Stimulated activated naive B cell treated with anti-CD40 and anti-IgM and Interleukin-4, amounts not matched to agents 10 μg/mL and 1 μg/mL and 100 μg/mL, for 72 hours (primary cell): ENCODE results near the gene FAM24A.
A peak's percentile ranks its signal among the peaks of the same experiment; 100 is the strongest.
"Not testable (repeated sequence)": the region's sequence is repeated elsewhere in the genome, so short reads cannot be mapped to it uniquely, and the experiment has no call there.

Source experiments
- ATAC-seq, 2 donors: fragments of 150-1000 bp; cut with Tn5 transposase; replicated peaks; 2 replicates each; pipeline ENCODE4 v1.10.0; 2021; ENCODE audit warnings: moderate library complexity in 1 of 2
- DNase-seq: peaks from one replicate; pipeline ENCODE4 v3.0.0; 2021
- H3K27ac Mint-ChIP-seq: one replicate; pipeline ENCODE4 v1.8.0; 2022; ENCODE audit warnings: mild to moderate bottlenecking, mixed read lengths
- H3K27me3 Mint-ChIP-seq, 2 donors: one replicate each; pipeline ENCODE4 v1.8.0; 2022; ENCODE audit warnings: mixed read lengths in 2 of 2
- H3K36me3 Mint-ChIP-seq, 2 donors: one replicate each; pipeline ENCODE4 v1.8.0; 2022; ENCODE audit warnings: mixed read lengths in 2 of 2, mild to moderate bottlenecking in 1 of 2
- H3K4me1 Mint-ChIP-seq, 2 donors: one replicate each; pipeline ENCODE4 v1.8.0; 2022; ENCODE audit warnings: mixed read lengths in 2 of 2, mild to moderate bottlenecking in 1 of 2
- H3K4me3 Mint-ChIP-seq, 2 donors: one replicate each; pipeline ENCODE4 v1.8.0; 2022; ENCODE audit warnings: mild to moderate bottlenecking in 2 of 2, mixed read lengths in 2 of 2, moderate library complexity in 1 of 2
- H3K9me3 Mint-ChIP-seq, 2 donors: one replicate each; pipeline ENCODE4 v1.8.0; 2022; ENCODE audit warnings: mixed read lengths in 2 of 2, mild to moderate bottlenecking in 1 of 2

The FAM24A gene

GRCh38 chr10:122879339-122880273, 30.8 kb upstream of the FAM24A start, which contains the start of gene FAM24B:
Gene FAM24B, minus strand, starts transcription at chr10:122879581. Its CDS starts 29,066 bp downstream, at chr10:122850515.
- Mint-ChIP-seq H3K4me1 (peaks cover 32 to 52% of the 10 kb centered on the region in 2 donors), H3K9me3 (no peaks in the 10 kb centered on the region)

GRCh38 chr10:122882766-122883165, 27.6 kb upstream of the FAM24A start:
- Mint-ChIP-seq H3K4me1 (peaks cover 17 to 27% of the 10 kb centered on the region in 2 donors), H3K27me3 (no peaks in the 10 kb centered on the region), H3K27ac (no peak overlapping the region), H3K36me3 (peaks cover 4 to 7% of the 10 kb centered on the region in 2 donors), H3K9me3 (no peaks in the 10 kb centered on the region), H3K4me3 (no peak overlapping the region)
- DNase-seq, result no peak
- no peak for ATAC-seq

More at GRCh38 chr10:122879339-122880273, 30.8 kb upstream of the FAM24A start, which contains the start of gene FAM24B:
- peak within 1 kb of the TSS; percentile 95 for H3K27ac Mint-ChIP-seq
- peaks cover 21 to 29% of the 10 kb centered on the region in 2 donors for H3K36me3 Mint-ChIP-seq
- peak within 1 kb of the TSS; percentile 90 to 98 for H3K4me3 Mint-ChIP-seq
- H3K27me3 Mint-ChIP-seq, result no peaks in the 10 kb centered on the region
- ATAC-seq (peak; percentile 79 to 89), DNase-seq (peak; percentile 94)

GRCh38 chr10:122884166-122884565, 26.2 kb upstream of the FAM24A start:
- Mint-ChIP-seq H3K4me1 (peaks cover 9 to 14% of the 10 kb centered on the region in 2 donors), H3K4me3 (no peak overlapping the region), H3K27ac (no peak overlapping the region), H3K9me3 (no peaks in the 10 kb centered on the region), H3K36me3 (peaks cover 0 to 8% of the 10 kb centered on the region in 2 donors), H3K27me3 (no peaks in the 10 kb centered on the region)
- DNase-seq (no peak), ATAC-seq (no peak)

GRCh38 chr10:122894261-122894944, 16.0 kb upstream of the FAM24A start:
- no peak overlapping the region for H3K27ac Mint-ChIP-seq
- H3K4me3 Mint-ChIP-seq, result no peak overlapping the region
- peaks cover 2 to 6% of the 10 kb centered on the region in 2 donors for H3K4me1 Mint-ChIP-seq
- ATAC-seq (no peak), DNase-seq (no peak)
- no peaks in the 10 kb centered on the region for H3K36me3 Mint-ChIP-seq
- H3K9me3 Mint-ChIP-seq, result no peaks in the 10 kb centered on the region
- peaks cover 0 to 16% of the 10 kb centered on the region in 2 donors for H3K27me3 Mint-ChIP-seq

GRCh38 chr10:122903861-122904260, 6.5 kb upstream of the FAM24A start:
- H3K36me3 Mint-ChIP-seq, ATAC-seq: not testable (repeated sequence)
- H3K27me3 Mint-ChIP-seq, result peaks cover 48 to 53% of the 10 kb centered on the region in 2 donors

GRCh38 chr10:122911889-122912484, 1.6 kb downstream of the FAM24A start:
- H3K36me3 Mint-ChIP-seq, result no peaks in the 10 kb centered on the region
- DNase-seq (peak; percentile 4), ATAC-seq (peak; percentile 44 to 52)
- no peaks in the 10 kb centered on the region for H3K4me1 Mint-ChIP-seq
- H3K4me3 Mint-ChIP-seq, result no peak overlapping the region
- H3K27me3 Mint-ChIP-seq, result peaks cover 8 to 22% of the 10 kb centered on the region in 2 donors
- H3K27ac Mint-ChIP-seq, result no peak overlapping the region
- H3K9me3 Mint-ChIP-seq, result peaks cover 0 to 5% of the 10 kb centered on the region in 2 donors

More at GRCh38 chr10:122903861-122904260, 6.5 kb upstream of the FAM24A start:
- not testable (repeated sequence) for H3K4me3 Mint-ChIP-seq, H3K9me3 Mint-ChIP-seq, DNase-seq, H3K4me1 Mint-ChIP-seq, H3K27ac Mint-ChIP-seq

GRCh38 chr10:122915700-122916099, 5.3 kb downstream of the FAM24A start:
- Mint-ChIP-seq H3K9me3 (peaks cover 4 to 5% of the 10 kb centered on the region in 2 donors), H3K27me3 (peaks cover 0 to 9% of the 10 kb centered on the region in 2 donors)

GRCh38 chr10:122930140-122930539, 19.7 kb downstream of the FAM24A start:
- Mint-ChIP-seq H3K4me1 (no peaks in the 10 kb centered on the region), H3K4me3 (no peak overlapping the region), H3K27me3 (no peaks in the 10 kb centered on the region), H3K36me3 (peaks cover 7 to 14% of the 10 kb centered on the region in 2 donors), H3K9me3 (no peaks in the 10 kb centered on the region), H3K27ac (no peak overlapping the region)
- DNase-seq (no peak), ATAC-seq (no peak)

More at GRCh38 chr10:122915700-122916099, 5.3 kb downstream of the FAM24A start:
- Mint-ChIP-seq H3K4me3 (no peak overlapping the region), H3K27ac (no peak overlapping the region), H3K4me1 (no peaks in the 10 kb centered on the region), H3K36me3 (peaks cover 5 to 6% of the 10 kb centered on the region in 2 donors)
- ATAC-seq, result no peak
- DNase-seq, result no peak

GRCh38 chr10:122931088-122931906, 20.9 kb downstream of the FAM24A start:
- H3K27ac Mint-ChIP-seq, result no peak overlapping the region
- ATAC-seq (no peak), DNase-seq (no peak)
- H3K36me3 Mint-ChIP-seq, result peaks cover 10 to 19% of the 10 kb centered on the region in 2 donors
- H3K9me3 Mint-ChIP-seq, result no peaks in the 10 kb centered on the region
- H3K4me3 Mint-ChIP-seq, result no peak overlapping the region
- no peaks in the 10 kb centered on the region for H3K4me1 Mint-ChIP-seq
- H3K27me3 Mint-ChIP-seq, result no peaks in the 10 kb centered on the region

GRCh38 chr10:122939133-122939855, 28.9 kb downstream of the FAM24A start:
- Mint-ChIP-seq H3K4me3 (no peak overlapping the region), H3K36me3 (peaks cover 32% of the 10 kb centered on the region in 2 donors), H3K27ac (no peak overlapping the region), H3K27me3 (no peaks in the 10 kb centered on the region), H3K4me1 (peaks cover 0 to 5% of the 10 kb centered on the region in 2 donors), H3K9me3 (no peaks in the 10 kb centered on the region)
- ATAC-seq, result no peak
- no peak for DNase-seq

- Mint-ChIP-seq H3K36me3 (peaks cover 32 to 35% of the 10 kb centered on the region in 2 donors), H3K4me1 (peaks cover 0 to 5% of the 10 kb centered on the region in 2 donors), H3K27ac (no peak overlapping the region), H3K4me3 (no peak overlapping the region), H3K27me3 (no peaks in the 10 kb centered on the region), H3K9me3 (no peaks in the 10 kb centered on the region)
- no peak for DNase-seq
- no peak for ATAC-seq
Measured at GRCh38 chr10:122939856-122940543, 29.6 kb downstream of the FAM24A start.

GRCh38 chr10:122949296-122949695, 38.9 kb downstream of the FAM24A start:
- Mint-ChIP-seq H3K4me1 (peaks cover 13 to 31% of the 10 kb centered on the region in 2 donors), H3K27me3 (no peaks in the 10 kb centered on the region), H3K27ac (no peak overlapping the region), H3K9me3 (no peaks in the 10 kb centered on the region), H3K36me3 (peaks cover 28 to 47% of the 10 kb centered on the region in 2 donors), H3K4me3 (no peak overlapping the region)
- DNase-seq, result no peak
- no peak for ATAC-seq
